ENCODE results near the gene ADPRHL1.

GRCh38 chr13:113495494-113496210, 42.4 kb upstream of the ADPRHL1 start:
- TF ChIP-seq CTCF (IDR thresholded peaks at IDR 0.05; ENCODE audit: insufficient read depth, low read depth, low read length) (no peak), EZH2 (IDR thresholded peaks at IDR 0.05; ENCODE audit: insufficient read depth, low read length) (no peak)
